Measurements from ENCODE around the gene OR6Y1. TPM values are rescaled to one million over a fixed set of nuclear protein-coding genes. Genes with fewer than 3 reads are reported as not detected.

Gene OR6Y1
- total RNA-seq, 1 donor from 2014 or later = not detected

Other genes starting within 250 kb of the OR6Y1 start
- gene CD1B, start 222.9 kb downstream of the OR6Y1 start, total RNA-seq = not detected in 2 replicates
- gene CD1E, start 200.5 kb downstream of the OR6Y1 start, total RNA-seq = not detected in 2 replicates
- not detected in 2 replicates for gene OR10T2, start 154.9 kb downstream of the OR6Y1 start, total RNA-seq
- not detected in 2 replicates for gene OR10K2, start 128.2 kb downstream of the OR6Y1 start, total RNA-seq
- gene OR10K1, start 92.6 kb downstream of the OR6Y1 start, total RNA-seq = not detected in 2 replicates
- not detected in 2 replicates for gene OR10R2, start 82.2 kb downstream of the OR6Y1 start, total RNA-seq
- gene OR6P1, start 16.2 kb upstream of the OR6Y1 start, total RNA-seq = not detected in 2 replicates
- not detected in 2 replicates for gene OR10X1, start 25.5 kb upstream of the OR6Y1 start, total RNA-seq
- not detected in 2 replicates for gene OR10Z1, start 50.9 kb upstream of the OR6Y1 start, total RNA-seq
- not detected in 2 replicates for gene SPTA1, start 132.3 kb upstream of the OR6Y1 start, total RNA-seq
- gene OR6K2, start 146.2 kb upstream of the OR6Y1 start, total RNA-seq = not detected in 2 replicates
- gene OR6K3, start 166.3 kb upstream of the OR6Y1 start, total RNA-seq = not detected in 2 replicates
- not detected in 2 replicates for gene OR6K6, start 200.3 kb upstream of the OR6Y1 start, total RNA-seq
- gene OR6N1, start 217.8 kb upstream of the OR6Y1 start, total RNA-seq = not detected in 2 replicates
- not detected in 2 replicates for gene OR6N2, start 226.8 kb upstream of the OR6Y1 start, total RNA-seq